NCI-H774 (cell line): ENCODE results near the gene ZNF521.
"Not testable (repeated sequence)": the region's sequence is repeated elsewhere in the genome, so short reads cannot be mapped to it uniquely, and the experiment has no call there.

Experiments used
- DNase-seq: peaks from one replicate; lab custom pipeline; 2025; lab: John Stamatoyannopoulos, UW

The ZNF521 gene

GRCh38 chr18:25289001-25289631 lies 62.9 kb downstream of the ZNF521 start:
- no peak for DNase-seq

GRCh38 chr18:25288340-25288938 lies 63.5 kb downstream of the ZNF521 start:
- no peak for DNase-seq

- no peak for DNase-seq
Measured at GRCh38 chr18:25287106-25287505, 64.9 kb downstream of the ZNF521 start.

- DNase-seq = no peak
Measured at GRCh38 chr18:25284861-25285550, 67.0 kb downstream of the ZNF521 start.

GRCh38 chr18:25284281-25284680 lies 67.7 kb downstream of the ZNF521 start:
- DNase-seq = no peak

- DNase-seq = no peak
Measured at GRCh38 chr18:25283781-25284180, 68.2 kb downstream of the ZNF521 start.

- DNase-seq = no peak
Measured at GRCh38 chr18:25282896-25283703, 68.9 kb downstream of the ZNF521 start.

- no peak for DNase-seq
Measured at GRCh38 chr18:25282282-25282681, 69.7 kb downstream of the ZNF521 start.

GRCh38 chr18:25281556-25281955 lies 70.4 kb downstream of the ZNF521 start:
- DNase-seq = no peak

GRCh38 chr18:25279961-25280360 lies 72.0 kb downstream of the ZNF521 start:
- DNase-seq = no peak

GRCh38 chr18:25279556-25279955 lies 72.4 kb downstream of the ZNF521 start:
- DNase-seq = no peak

- no peak for DNase-seq
Measured at GRCh38 chr18:25279133-25279532, 72.8 kb downstream of the ZNF521 start.

GRCh38 chr18:25278394-25278793 lies 73.6 kb downstream of the ZNF521 start:
- DNase-seq = no peak

GRCh38 chr18:25275412-25276001 lies 76.5 kb downstream of the ZNF521 start:
- no peak for DNase-seq

GRCh38 chr18:25274926-25275325 lies 77.0 kb downstream of the ZNF521 start:
- no peak for DNase-seq

- DNase-seq = not testable (repeated sequence)
Measured at GRCh38 chr18:25266931-25267527, 84.9 kb downstream of the ZNF521 start.

GRCh38 chr18:25262920-25263319 lies 89.0 kb downstream of the ZNF521 start:
- no peak for DNase-seq

GRCh38 chr18:25261768-25262167 lies 90.2 kb downstream of the ZNF521 start:
- DNase-seq = no peak

- no peak for DNase-seq
Measured at GRCh38 chr18:25256439-25256838, 95.5 kb downstream of the ZNF521 start.

GRCh38 chr18:25253779-25254178 lies 98.2 kb downstream of the ZNF521 start:
- DNase-seq = no peak

GRCh38 chr18:25253136-25253535 lies 98.8 kb downstream of the ZNF521 start:
- DNase-seq = no peak

GRCh38 chr18:25251068-25251467 lies 100.9 kb downstream of the ZNF521 start:
- no peak for DNase-seq
